ENCODE measurements around the gene PLEKHJ1. TPM values are rescaled to one million over a fixed set of nuclear protein-coding genes. Genes with fewer than 3 reads are reported as not detected.

The PLEKHJ1 gene
- total and polyA plus RNA-seq, 2 of the 13 experiments (the other 11 are each of a cell fraction or from before 2014, with no cell fraction given): 70.5 to 130 TPM

GRCh38 chr19:2252797-2253105 lies 16.6 kb upstream of the PLEKHJ1 start (continued):
- TF ChIP-seq SSRP1 (CRISPR knock-in tag; IDR thresholded peaks at IDR 0.05) (no peak), ZSCAN30 (CRISPR knock-in tag; IDR thresholded peaks at IDR 0.05) (no peak), GABPB1 (CRISPR knock-in tag; IDR thresholded peaks at IDR 0.05) (no peak), SMAD1 (CRISPR knock-in tag; IDR thresholded peaks at IDR 0.05; ENCODE audit: borderline replicate concordance, low read depth) (no peak; the same call in 1 of the 2 replicates), ZNF891 (CRISPR knock-in tag; IDR thresholded peaks at IDR 0.05) (no peak), FOXM1 (CRISPR knock-in tag; IDR thresholded peaks at IDR 0.05) (no peak), HIC2 (CRISPR knock-in tag; IDR thresholded peaks at IDR 0.05; ENCODE audit: low read depth) (no peak; the same call in 1 of the 2 replicates), ZNF367 (CRISPR knock-in tag; IDR thresholded peaks at IDR 0.05; ENCODE audit: borderline replicate concordance) (no peak), ZNF275 (CRISPR knock-in tag; IDR thresholded peaks at IDR 0.05; ENCODE audit: borderline replicate concordance) (no peak), ZNF546 (CRISPR knock-in tag; conservative IDR thresholded peaks at IDR 0.05) (no peak), ZNF629 (CRISPR knock-in tag; conservative IDR thresholded peaks at IDR 0.05) (no peak), ZNF10 (CRISPR knock-in tag; IDR thresholded peaks at IDR 0.05; ENCODE audit: borderline replicate concordance, low read depth) (no peak), NFE2L1 (CRISPR knock-in tag; IDR thresholded peaks at IDR 0.05; ENCODE audit: borderline replicate concordance) (no peak), XRCC5 (optimal IDR thresholded peaks at IDR 0.05; ENCODE audit: low read length) (no peak)
- TF ChIP-seq, protein P1, sequence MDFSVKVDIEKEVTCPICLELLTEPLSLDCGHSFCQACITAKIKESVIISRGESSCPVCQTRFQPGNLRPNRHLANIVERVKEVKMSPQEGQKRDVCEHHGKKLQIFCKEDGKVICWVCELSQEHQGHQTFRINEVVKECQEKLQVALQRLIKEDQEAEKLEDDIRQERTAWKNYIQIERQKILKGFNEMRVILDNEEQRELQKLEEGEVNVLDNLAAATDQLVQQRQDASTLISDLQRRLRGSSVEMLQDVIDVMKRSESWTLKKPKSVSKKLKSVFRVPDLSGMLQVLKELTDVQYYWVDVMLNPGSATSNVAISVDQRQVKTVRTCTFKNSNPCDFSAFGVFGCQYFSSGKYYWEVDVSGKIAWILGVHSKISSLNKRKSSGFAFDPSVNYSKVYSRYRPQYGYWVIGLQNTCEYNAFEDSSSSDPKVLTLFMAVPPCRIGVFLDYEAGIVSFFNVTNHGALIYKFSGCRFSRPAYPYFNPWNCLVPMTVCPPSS (IDR thresholded peaks at IDR 0.05): no peak
- TF ChIP-seq, protein P2, sequence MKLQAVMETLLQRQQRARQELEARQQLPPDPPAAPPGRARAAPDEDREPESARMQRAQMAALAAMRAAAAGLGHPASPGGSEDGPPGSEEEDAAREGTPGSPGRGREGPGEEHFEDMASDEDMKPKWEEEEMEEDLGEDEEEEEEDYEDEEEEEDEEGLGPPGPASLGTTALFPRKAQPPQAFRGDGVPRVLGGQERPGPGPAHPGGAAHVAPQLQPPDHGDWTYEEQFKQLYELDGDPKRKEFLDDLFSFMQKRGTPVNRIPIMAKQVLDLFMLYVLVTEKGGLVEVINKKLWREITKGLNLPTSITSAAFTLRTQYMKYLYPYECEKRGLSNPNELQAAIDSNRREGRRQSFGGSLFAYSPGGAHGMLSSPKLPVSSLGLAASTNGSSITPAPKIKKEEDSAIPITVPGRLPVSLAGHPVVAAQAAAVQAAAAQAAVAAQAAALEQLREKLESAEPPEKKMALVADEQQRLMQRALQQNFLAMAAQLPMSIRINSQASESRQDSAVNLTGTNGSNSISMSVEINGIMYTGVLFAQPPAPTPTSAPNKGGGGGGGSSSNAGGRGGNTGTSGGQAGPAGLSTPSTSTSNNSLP (IDR thresholded peaks at IDR 0.05; ENCODE audit: low read depth, low read length): no peak
- TF ChIP-seq, protein P3, sequence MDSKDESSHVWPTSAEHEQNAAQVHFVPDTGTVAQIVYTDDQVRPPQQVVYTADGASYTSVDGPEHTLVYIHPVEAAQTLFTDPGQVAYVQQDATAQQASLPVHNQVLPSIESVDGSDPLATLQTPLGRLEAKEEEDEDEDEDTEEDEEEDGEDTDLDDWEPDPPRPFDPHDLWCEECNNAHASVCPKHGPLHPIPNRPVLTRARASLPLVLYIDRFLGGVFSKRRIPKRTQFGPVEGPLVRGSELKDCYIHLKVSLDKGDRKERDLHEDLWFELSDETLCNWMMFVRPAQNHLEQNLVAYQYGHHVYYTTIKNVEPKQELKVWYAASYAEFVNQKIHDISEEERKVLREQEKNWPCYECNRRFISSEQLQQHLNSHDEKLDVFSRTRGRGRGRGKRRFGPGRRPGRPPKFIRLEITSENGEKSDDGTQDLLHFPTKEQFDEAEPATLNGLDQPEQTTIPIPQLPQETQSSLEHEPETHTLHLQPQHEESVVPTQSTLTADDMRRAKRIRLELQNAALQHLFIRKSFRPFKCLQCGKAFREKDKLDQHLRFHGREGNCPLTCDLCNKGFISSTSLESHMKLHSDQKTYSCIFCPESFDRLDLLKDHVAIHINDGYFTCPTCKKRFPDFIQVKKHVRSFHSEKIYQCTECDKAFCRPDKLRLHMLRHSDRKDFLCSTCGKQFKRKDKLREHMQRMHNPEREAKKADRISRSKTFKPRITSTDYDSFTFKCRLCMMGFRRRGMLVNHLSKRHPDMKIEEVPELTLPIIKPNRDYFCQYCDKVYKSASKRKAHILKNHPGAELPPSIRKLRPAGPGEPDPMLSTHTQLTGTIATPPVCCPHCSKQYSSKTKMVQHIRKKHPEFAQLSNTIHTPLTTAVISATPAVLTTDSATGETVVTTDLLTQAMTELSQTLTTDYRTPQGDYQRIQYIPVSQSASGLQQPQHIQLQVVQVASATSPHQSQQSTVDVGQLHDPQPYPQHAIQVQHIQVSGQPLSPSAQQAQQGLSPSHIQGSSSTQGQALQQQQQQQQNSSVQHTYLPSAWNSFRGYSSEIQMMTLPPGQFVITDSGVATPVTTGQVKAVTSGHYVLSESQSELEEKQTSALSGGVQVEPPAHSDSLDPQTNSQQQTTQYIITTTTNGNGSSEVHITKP (CRISPR knock-in tag; IDR thresholded peaks at IDR 0.05; ENCODE audit: low read depth): no peak
- TF ChIP-seq, protein P4, sequence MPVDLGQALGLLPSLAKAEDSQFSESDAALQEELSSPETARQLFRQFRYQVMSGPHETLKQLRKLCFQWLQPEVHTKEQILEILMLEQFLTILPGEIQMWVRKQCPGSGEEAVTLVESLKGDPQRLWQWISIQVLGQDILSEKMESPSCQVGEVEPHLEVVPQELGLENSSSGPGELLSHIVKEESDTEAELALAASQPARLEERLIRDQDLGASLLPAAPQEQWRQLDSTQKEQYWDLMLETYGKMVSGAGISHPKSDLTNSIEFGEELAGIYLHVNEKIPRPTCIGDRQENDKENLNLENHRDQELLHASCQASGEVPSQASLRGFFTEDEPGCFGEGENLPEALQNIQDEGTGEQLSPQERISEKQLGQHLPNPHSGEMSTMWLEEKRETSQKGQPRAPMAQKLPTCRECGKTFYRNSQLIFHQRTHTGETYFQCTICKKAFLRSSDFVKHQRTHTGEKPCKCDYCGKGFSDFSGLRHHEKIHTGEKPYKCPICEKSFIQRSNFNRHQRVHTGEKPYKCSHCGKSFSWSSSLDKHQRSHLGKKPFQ (CRISPR knock-in tag; IDR thresholded peaks at IDR 0.05; ENCODE audit: insufficient replicate concordance): peak; percentile 28
